ENCODE data around the gene SEPSECS.

SEPSECS gene

GRCh38 chr4:25154594-25155265, 5.5 kb downstream of the SEPSECS start:
- no peak for DNase-seq

- DNase-seq = no peak
Observed at GRCh38 chr4:25146076-25146475, 14.2 kb downstream of the SEPSECS start.

GRCh38 chr4:25144870-25145481, 15.3 kb downstream of the SEPSECS start:
- DNase-seq = no peak

- no peak for DNase-seq
Observed at GRCh38 chr4:25142468-25142867, 17.8 kb downstream of the SEPSECS start.

GRCh38 chr4:25141592-25141991, 18.7 kb downstream of the SEPSECS start:
- no peak for DNase-seq

- DNase-seq = no peak
Observed at GRCh38 chr4:25133132-25133531, 27.1 kb downstream of the SEPSECS start.

GRCh38 chr4:25131926-25132325, 28.3 kb downstream of the SEPSECS start:
- DNase-seq = no peak

GRCh38 chr4:25131381-25131780, 28.9 kb downstream of the SEPSECS start:
- DNase-seq = no peak

- DNase-seq = no peak
Observed at GRCh38 chr4:25129917-25130316, 30.3 kb downstream of the SEPSECS start.

- no peak for DNase-seq
Observed at GRCh38 chr4:25128671-25129070, 31.6 kb downstream of the SEPSECS start.

- DNase-seq = no peak
Observed at GRCh38 chr4:25123236-25123635, 37.0 kb downstream of the SEPSECS start.

- DNase-seq = no peak
Observed at GRCh38 chr4:25120146-25120940, 39.9 kb downstream of the SEPSECS start.

- DNase-seq = no peak
Observed at GRCh38 chr4:25117716-25118472, 42.4 kb downstream of the SEPSECS start.

- DNase-seq = no peak
Observed at GRCh38 chr4:25117274-25117673, 43.0 kb downstream of the SEPSECS start.

- DNase-seq = no peak
Observed at GRCh38 chr4:25113915-25114904, 46.0 kb downstream of the SEPSECS start.

GRCh38 chr4:25112995-25113380, 47.3 kb downstream of the SEPSECS start:
- no peak for DNase-seq

- DNase-seq = no peak
Observed at GRCh38 chr4:25112366-25112994, 47.8 kb downstream of the SEPSECS start.

GRCh38 chr4:25111648-25112196, 48.5 kb downstream of the SEPSECS start:
- DNase-seq = no peak

GRCh38 chr4:25110527-25111329, 49.5 kb downstream of the SEPSECS start:
- DNase-seq = no peak

GRCh38 chr4:25109511-25109910, 50.7 kb downstream of the SEPSECS start:
- DNase-seq = no peak
